Activated CD4-positive, CD25-positive, alpha-beta regulatory T cell treated with anti-CD3 and anti-CD28 coated beads, Interleukin-2, amount 50 U/mL, for 72 hours (primary cell): ENCODE measurements around the gene SPDYE3.
"Not testable (repeated sequence)": the region's sequence is repeated elsewhere in the genome, so short reads cannot be mapped to it uniquely, and the experiment has no call there.

Experiments used
- DNase-seq: peaks from one replicate; pipeline ENCODE4 v3.0.0; 2021

SPDYE3 gene

GRCh38 chr7:100352984-100353684, 45.6 kb downstream of the SPDYE3 start:
- DNase-seq: no peak

DNA sequence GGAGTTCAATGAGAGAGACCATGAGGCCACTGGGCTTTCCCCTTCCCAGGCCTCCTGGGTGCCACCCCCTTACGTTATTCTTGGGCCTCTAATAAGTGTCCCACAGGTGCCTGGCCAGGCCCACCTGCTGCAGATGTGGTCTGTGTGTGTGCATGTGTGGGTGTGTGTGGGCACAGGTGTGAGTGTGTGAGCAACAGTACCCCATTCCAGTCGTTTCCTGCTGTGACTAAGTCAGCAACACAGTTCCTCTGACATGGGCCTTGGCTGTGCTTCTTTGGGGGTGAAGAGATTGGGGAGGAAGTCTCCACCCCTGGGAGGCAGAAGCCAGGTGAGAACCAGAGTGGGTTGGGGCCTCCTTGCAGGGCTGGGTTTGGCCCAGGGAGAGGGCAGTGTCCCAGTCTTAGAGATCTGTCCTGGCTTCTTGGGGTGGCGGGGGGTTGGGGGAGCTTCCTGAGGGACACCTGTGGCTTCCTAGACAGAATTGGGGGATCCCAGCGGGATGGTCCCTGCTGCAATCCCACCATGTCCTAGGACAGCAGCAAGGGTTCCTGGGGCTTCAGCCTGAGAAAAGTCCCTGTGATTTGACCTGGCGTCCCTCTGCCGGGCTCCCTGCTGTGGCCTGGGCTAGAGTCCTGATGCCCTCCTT, 46.3 kb downstream of the SPDYE3 start:
- DNase-seq: no peak

- DNase-seq: no peak
Observed at GRCh38 chr7:100356416-100357068, 49.0 kb downstream of the SPDYE3 start.

GRCh38 chr7:100357131-100357561, 49.6 kb downstream of the SPDYE3 start:
- DNase-seq: no peak

DNA sequence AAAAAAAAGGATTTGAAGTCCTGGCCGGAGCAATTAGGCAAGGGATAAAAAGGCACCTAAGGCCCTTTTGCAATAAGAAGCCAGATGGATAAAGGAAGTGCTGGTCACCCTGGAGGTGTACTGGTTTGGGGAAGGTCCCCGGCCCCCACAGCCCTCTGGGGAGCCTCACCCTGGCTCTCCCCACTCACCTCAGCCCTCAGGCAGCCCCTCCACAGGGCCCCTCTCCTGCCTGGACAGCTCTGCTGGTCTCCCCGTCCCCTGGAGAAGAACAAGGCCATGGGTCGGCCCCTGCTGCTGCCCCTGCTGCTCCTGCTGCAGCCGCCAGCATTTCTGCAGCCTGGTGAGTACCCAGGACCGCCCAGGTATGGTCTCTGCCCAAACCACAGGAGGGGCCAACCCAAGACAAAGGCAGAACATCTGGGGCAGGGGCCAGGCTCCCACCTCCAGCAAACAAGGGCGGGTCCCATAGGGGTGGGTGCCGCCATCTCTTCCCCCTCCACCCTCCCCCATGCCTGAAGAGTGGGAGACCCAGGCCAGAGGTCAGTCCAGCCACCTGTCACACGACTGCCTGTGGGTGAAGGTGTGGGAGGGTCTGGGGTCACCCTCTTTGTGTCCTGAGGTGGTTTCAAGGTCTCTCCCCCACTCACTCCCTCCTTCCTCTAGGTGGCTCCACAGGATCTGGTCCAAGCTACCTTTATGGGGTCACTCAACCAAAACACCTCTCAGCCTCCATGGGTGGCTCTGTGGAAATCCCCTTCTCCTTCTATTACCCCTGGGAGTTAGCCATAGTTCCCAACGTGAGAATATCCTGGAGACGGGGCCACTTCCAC, 50.7 kb downstream of the SPDYE3 start, which contains the start of gene PILRB:
TSS of gene PILRB (plus strand) at position 91 of the 830 bp plus-strand sequence. CDS start at position 277, 186 bp downstream.
- no peak for DNase-seq

- DNase-seq: no peak
Observed at GRCh38 chr7:100358857-100359212, 51.3 kb downstream of the SPDYE3 start.

- no peak for DNase-seq
Observed at GRCh38 chr7:100360135-100360854, 52.8 kb downstream of the SPDYE3 start.

DNA sequence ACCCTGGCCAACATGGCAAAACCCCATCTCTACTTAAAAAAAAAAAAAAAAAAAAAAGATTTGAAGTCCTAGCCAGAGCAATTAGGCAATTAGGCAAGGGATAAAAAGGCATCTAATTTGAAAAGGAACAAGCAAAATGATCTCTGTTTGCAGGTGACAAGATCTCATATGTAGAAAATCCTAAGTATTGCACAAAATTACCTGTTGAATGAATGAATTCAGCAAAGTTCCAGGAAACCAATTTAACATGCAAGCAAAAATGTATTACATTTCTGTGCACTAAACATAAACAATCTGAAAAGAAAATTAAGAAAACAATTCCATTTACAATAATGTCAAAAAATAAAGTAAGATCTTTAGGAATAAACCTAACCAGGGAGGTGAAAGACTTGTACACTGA, 55.6 kb downstream of the SPDYE3 start:
- DNase-seq: no peak

GRCh38 chr7:100363797-100364196, 56.3 kb downstream of the SPDYE3 start:
- not testable (repeated sequence) for DNase-seq

GRCh38 chr7:100364480-100364879, 57.0 kb downstream of the SPDYE3 start:
- DNase-seq: no peak

DNA sequence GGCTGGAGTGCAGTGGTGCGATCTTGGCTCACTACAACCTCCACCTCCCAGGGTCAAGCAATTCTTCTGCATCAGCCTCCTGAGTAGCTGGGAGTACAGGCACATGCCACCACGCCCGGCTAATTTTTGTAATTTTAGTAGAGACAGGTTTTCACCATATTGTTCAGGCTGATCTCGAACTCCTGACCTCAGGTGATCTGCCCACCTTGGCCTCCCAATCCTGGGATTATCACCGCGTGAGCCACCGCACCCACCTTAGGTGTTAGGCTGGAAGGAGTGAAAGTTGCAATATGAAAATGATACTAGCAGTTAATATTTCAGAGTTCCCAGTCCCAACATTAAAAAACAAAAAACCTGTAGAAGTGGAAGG, 58.5 kb downstream of the SPDYE3 start:
- DNase-seq: not testable (repeated sequence)

- no peak for DNase-seq
Observed at GRCh38 chr7:100366411-100367250, 59.1 kb downstream of the SPDYE3 start.

DNA sequence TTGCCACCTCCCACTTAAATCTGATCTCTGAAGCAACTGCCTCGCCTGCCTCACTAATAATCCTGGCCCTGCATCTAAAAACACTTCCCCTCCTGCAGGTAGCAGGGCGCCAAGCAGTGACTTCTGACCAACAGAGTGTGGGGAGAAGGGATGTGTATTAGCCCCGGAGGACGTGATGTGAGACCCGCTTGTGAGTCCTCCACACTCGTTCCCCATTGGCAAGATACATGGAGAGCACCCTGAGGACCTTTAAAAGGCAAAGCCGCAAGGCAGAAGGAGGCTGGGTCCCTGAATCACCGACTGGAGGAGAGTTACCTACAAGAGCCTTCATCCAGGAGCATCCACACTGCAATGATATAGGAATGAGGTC, 59.7 kb downstream of the SPDYE3 start:
- no peak for DNase-seq

DNA sequence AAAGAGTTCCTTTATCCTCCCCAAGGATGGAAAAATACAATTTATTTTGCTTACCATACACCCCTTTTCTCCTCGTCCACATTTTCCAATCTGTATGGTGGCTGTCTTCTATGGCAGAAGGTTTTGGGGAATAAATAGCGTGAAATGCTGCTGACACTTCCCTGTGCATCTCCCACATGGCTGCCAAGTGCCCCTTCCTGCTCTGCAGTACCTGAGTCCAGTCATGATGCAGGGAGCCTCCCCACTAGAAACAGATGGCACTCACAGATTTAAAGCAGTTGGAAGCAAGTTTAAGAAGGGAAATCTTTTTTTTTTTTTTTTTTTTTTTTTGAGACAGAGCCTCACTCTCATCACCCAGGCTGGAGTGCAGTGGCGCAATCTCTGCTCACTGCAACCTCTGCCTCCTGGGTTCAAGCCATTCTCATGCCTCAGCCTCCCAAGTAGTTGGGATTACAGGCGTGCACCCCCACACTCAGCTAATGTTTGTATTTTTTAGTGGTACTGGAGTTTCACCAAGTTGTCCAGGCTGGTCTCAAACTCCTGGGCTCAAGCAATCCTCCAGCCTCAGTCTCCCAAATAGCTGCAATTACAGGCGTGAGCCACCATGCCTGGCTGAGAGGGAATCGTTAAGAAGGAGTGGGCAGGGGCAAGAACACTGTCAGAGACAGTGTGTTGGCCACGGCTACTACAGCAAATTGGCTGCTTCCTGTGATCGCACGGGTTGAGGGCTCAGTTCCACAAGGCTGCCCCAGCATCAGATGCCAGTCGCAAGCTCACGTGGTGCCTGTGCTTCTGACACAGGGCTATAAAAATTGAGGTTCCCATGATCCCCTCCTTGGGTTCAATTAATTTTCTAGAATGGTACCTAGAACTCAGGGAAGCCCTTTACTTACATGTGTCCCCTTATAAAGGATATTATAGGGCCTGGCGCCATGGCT, 60.4 kb downstream of the SPDYE3 start:
- DNase-seq: no peak

- DNase-seq: no peak
Observed at GRCh38 chr7:100369105-100369504, 61.6 kb downstream of the SPDYE3 start.

- no peak for DNase-seq
Observed at GRCh38 chr7:100370303-100370702, 62.8 kb downstream of the SPDYE3 start.

GRCh38 chr7:100370746-100371145, 63.2 kb downstream of the SPDYE3 start:
- no peak for DNase-seq

- DNase-seq: no peak
Observed at GRCh38 chr7:100371561-100372171, 64.2 kb downstream of the SPDYE3 start.
